Measurements from ENCODE around the gene QKI. TPM values are rescaled to one million over a fixed set of nuclear protein-coding genes. Genes with fewer than 3 reads are reported as not detected.

QKI gene
- total RNA-seq, 4 donors from 2014 or later, result 126 to 199 (median 142) TPM

DNA sequence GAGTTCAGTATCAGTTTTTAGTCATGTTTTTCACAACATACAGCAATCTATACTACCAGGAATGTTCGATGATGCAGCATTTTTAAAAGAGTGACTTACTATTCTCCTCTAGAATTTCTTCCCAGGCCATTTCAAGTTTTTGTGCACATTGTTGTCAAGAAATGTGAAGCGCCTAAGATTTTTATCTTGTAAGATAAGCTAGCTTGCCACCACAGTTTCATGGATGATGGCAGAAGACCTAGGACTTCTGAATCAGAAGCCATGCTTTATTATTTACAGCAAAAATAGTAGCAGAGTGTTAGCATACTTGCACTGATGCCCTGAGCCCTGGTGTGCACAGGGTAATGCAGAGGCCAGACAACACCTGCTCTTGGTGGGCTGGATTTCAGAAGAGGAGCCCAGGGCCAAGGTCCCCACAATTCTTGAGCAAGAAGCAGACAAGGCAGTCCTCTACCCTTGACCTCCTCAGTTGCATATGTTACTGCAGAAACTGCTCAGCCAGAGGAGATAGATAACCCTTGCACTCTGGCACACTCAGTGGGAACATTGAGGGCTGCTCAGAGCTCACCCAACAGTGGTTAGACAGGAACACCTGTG, 99.2 kb downstream of the QKI start:
- DNase-seq (ENCODE audit: low spot score in 2 of 2), result no peak
- TF ChIP-seq POLR2A (IDR thresholded peaks at IDR 0.05), result no peak
- TF ChIP-seq, protein P1, sequence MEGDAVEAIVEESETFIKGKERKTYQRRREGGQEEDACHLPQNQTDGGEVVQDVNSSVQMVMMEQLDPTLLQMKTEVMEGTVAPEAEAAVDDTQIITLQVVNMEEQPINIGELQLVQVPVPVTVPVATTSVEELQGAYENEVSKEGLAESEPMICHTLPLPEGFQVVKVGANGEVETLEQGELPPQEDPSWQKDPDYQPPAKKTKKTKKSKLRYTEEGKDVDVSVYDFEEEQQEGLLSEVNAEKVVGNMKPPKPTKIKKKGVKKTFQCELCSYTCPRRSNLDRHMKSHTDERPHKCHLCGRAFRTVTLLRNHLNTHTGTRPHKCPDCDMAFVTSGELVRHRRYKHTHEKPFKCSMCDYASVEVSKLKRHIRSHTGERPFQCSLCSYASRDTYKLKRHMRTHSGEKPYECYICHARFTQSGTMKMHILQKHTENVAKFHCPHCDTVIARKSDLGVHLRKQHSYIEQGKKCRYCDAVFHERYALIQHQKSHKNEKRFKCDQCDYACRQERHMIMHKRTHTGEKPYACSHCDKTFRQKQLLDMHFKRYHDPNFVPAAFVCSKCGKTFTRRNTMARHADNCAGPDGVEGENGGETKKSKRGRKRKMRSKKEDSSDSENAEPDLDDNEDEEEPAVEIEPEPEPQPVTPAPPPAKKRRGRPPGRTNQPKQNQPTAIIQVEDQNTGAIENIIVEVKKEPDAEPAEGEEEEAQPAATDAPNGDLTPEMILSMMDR (IDR thresholded peaks at IDR 0.05), result no peak
- H3K4me3 ChIP-seq (ENCODE audit: low read depth, poor library complexity, severe bottlenecking), result no peak overlapping the region
- 85 to 92% methylated on average over 2 of the region's 2 CpGs for WGBS, 2 donors
- intact Hi-C loops (cut with DNase I; ENCODE audit: low total_unique reads), result no loop called here

DNA sequence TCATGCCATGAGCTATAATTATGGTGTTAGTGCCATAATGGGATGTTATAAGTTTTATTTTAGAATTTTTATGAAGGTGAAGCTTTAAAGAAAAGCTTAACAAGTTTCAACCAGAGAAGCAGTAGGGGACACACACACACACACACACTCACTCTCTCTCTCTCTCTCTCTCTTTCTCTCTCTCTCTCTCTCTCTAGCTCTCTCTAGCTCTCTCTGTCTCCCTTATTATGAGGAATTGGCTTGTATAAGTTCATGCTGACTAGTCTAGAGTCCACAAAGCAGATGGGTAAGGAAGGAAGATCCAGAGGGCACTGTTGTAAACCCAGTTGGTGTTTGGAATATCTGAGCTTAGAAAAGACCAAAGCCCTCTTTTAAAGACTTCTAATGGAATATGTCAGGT, 102.4 kb downstream of the QKI start:
- TF ChIP-seq, protein P1 (IDR thresholded peaks at IDR 0.05), result no peak
- no peak for DNase-seq (ENCODE audit: low spot score in 2 of 2)
- intact Hi-C loops (cut with DNase I; ENCODE audit: low total_unique reads), result no loop called here
- H3K4me3 ChIP-seq (ENCODE audit: low read depth, poor library complexity, severe bottlenecking), result no peak overlapping the region

DNA sequence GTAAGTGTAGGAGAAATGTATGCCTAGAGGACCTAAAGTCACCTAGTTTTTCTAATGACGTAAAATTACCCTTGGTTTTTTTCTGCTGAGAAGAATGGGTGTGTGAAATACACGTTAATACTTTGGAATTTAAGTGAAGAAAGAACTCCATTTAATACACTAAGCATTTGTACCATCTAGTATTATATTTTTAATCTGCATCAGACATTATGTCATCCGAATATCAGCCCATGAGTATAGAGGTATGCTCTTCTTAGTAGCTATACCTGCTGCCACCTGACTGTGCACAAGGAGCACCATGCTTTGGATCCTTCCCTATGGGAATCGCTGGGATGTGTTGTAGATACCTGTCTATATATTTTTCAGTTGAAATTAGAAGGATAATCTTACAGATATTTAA, 106.4 kb downstream of the QKI start:
- DNase-seq (ENCODE audit: low spot score in 2 of 2), result no peak
- TF ChIP-seq POLR2A (IDR thresholded peaks at IDR 0.05), result no peak
- TF ChIP-seq, protein P1 (IDR thresholded peaks at IDR 0.05), result no peak
- 87 to 89% methylated on average over 4 of the region's 4 CpGs for WGBS, 2 donors
- intact Hi-C loops (cut with DNase I; ENCODE audit: low total_unique reads), result no loop called here
- H3K4me3 ChIP-seq (ENCODE audit: low read depth, poor library complexity, severe bottlenecking), result no peak overlapping the region

DNA sequence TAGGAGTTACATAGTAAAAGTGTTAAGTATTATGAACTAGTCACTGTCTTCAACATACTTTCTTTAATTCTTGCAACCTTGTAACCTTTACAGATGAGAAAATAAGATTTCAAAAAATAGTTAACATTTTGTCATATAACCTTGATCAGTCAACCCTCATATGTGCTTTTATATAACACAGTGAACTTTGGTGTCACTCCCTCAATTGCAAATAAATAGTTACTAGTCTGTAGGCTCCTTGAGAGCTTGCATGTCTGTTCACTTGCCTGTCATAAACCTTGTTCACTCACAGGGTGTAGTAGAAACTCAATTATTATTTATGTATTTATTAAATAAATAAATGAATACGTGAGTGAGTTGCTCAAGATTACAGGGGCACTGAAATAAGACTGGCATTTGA, 107.5 kb downstream of the QKI start:
- intact Hi-C loops (cut with DNase I; ENCODE audit: low total_unique reads), result no loop called here
- TF ChIP-seq, protein P1 (IDR thresholded peaks at IDR 0.05), result no peak
- TF ChIP-seq POLR2A (IDR thresholded peaks at IDR 0.05), result no peak
- no peak for DNase-seq (ENCODE audit: low spot score in 2 of 2)

DNA sequence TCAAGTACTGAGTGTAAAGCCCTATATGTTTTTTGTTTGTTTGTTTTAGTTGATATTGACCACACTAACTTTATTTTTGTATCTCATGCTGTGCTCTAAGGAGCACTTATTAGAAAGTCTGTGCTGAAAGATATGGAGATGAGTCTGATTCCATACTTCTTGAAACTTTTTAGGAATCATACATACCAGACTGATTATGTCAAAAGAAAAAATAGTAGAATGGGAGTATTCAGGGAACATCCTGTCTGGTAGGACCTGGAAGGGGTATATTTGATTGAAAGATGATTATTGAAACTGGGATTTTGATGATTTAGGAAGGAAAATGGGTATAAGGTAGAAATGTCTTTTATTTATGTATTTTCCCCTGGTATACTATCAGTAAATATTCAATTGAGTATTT, 111.4 kb downstream of the QKI start:
- no peak for DNase-seq (ENCODE audit: low spot score in 2 of 2)
- H3K4me3 ChIP-seq (ENCODE audit: low read depth, poor library complexity, severe bottlenecking), result no peak overlapping the region
- intact Hi-C loops (cut with DNase I; ENCODE audit: low total_unique reads), result no loop called here
- no peak for TF ChIP-seq POLR2A (IDR thresholded peaks at IDR 0.05)

More for the DNA sequence above, 107.5 kb downstream of the QKI start:
- no peak overlapping the region for H3K4me3 ChIP-seq (ENCODE audit: low read depth, poor library complexity, severe bottlenecking)
- WGBS, 2 donors, result 69 to 88% methylated on average over 1 of the region's 1 CpG

DNA sequence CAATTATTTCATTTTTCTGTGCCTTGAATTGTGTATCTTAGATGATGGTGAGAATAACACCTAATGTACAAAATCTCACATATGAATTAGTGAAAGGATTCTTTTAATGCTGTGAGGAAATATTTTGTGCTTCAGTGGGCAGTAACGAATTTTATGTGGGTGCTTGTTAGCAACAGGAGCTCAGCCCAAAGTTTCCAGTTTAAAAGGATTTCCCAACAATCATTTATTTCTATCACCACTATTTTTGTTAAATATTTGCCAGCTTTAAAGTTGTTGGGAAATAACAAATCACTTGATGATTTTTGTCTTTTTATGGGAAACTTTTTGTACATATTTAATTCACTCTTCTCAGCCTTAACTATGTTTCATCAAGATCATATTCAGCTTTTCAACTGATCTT, 111.8 kb downstream of the QKI start:
- H3K4me3 ChIP-seq (ENCODE audit: low read depth, poor library complexity, severe bottlenecking), result no peak overlapping the region
- intact Hi-C loops (cut with DNase I; ENCODE audit: low total_unique reads), result no loop called here
- TF ChIP-seq POLR2A (IDR thresholded peaks at IDR 0.05), result no peak
- TF ChIP-seq, protein P1 (IDR thresholded peaks at IDR 0.05), result no peak
- WGBS, 2 donors, result 51 to 56% methylated on average over 1 of the region's 1 CpG
- DNase-seq (ENCODE audit: low spot score in 2 of 2), result no peak

Measured in lower leg skin (tissue), 4 donors.